GM19238 (cell line): ENCODE data around the gene SUGP1.
A peak's percentile ranks its signal among the peaks of the same experiment; 100 is the strongest.

Source experiments
- DNase-seq: peaks from one replicate; pipeline ENCODE4 v3.0.0; 2011; ENCODE audit warnings: low spot score; ENCODE audit not compliant: insufficient read length

SUGP1 gene

DNA sequence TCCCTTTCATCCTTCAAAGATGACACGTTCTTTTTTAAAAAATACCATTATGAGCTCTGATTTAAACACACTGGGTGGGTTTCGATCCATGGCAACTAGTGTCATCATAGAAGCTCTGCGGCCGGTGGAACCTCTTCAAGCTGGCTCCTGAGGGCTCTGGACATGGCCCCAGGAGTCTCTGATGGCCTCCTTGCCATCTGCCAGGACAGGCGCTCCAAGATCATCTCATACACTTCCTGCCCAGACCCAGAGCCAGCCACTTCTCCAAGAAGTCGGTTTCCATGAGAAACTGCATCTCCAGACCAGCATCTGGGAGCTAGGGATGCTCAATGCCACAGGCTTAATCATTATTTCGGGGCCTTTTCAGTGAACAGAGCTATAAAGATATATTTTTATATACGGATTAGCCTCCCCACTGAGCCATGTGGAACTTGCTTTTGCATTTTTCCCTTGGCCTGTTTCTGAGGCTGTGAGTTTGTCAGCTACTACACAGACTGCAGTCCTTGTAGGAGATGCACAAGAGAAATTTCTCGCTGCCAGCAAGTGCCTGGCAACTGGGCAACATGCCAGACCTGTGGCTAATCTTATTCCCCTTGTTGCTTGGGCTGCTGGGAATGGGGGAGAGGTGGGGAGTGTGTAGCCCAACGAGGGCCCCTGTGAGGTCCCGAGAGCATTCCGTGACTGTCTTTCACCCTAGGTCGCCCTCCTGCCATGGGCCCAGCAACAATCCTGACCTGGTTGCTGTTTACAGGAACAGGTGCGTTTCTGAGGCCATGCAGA lies 15.9 kb downstream of the SUGP1 start:
- DNase-seq: no peak

GRCh38 chr19:19303411-19303810 lies 16.9 kb downstream of the SUGP1 start:
- no peak for DNase-seq

GRCh38 chr19:19300613-19301012 lies 19.7 kb downstream of the SUGP1 start:
- DNase-seq: no peak

- no peak for DNase-seq
These were observed 22.6 kb downstream of the SUGP1 start for GRCh38 chr19:19297759-19298158.

DNA sequence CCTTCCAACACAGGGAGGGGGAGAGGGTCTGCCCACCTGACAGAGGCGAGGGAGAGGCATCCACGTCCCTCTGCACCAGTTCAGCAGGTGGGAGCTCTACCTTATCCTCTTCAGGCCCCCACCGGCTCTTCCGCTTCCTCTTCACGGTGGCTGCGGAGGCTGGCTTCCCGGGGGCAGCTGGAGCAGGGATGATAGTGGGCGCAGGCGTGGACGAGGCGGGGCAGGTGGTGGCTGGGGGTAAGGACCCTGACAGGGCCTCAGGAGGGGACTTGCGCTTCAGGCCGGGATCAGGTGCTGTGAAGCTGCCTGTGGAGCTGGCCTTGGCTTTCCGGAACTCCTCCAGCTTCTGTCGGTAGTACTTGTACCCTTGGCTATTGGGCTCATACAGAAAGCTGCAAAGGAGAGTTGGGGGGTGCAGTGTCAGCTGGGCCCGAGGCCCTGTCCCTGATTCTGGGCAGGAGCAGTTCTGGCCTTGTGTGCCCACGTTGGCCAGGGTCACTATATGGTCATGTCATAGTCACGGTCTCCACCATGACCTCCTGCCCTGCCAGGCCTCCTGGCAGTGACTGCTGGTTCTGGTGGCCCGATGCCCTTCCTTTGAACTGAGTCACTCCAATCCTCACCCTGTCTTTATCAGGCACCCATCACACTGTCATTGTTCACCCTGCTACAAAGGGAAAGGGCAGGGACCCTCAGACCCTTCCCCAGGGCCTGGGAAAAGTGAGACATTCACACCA lies 23.2 kb downstream of the SUGP1 start:
- DNase-seq: no peak

DNA sequence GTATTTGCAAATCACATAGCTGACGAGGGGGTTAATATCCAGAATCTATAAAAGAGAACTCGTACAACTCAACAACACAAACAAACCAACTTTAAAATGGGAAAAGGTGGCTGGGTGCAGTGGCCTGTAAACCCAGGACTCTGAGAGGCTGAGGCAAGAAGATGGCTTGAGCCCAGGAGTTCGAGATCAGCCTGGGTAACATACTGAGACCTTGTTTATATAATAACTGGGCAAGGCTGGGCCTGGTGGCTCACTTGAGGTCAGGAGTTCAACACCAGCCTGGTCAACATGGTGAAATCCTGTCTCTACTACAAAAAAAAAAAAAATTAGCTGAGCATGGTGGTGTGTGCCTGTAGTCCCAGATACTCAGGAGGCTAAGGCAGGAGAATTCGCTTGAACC lies 25.4 kb downstream of the SUGP1 start:
- DNase-seq: no peak

DNA sequence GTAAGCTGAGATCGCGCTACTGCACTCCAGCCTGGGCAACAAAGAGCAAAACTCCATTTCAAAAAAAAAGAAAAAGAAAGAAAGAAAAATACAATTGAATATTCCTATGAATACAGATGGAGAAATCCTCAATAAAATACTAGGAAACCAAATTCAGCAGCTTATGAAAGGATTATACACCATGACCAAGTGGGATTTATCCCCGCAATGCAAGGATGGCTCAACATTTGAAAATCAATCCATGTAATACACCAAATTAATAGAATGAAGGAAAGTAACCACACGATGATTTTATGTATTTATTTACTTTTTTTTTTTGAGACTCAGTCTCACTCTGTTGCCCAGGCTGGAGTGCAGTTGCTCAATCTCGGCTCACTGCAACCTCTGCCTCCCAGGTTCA lies 27.7 kb downstream of the SUGP1 start:
- no peak for DNase-seq

GRCh38 chr19:19285686-19286085 lies 34.6 kb downstream of the SUGP1 start:
- DNase-seq: no peak

GRCh38 chr19:19280561-19280960 lies 39.7 kb downstream of the SUGP1 start:
- no peak for DNase-seq

- no peak for DNase-seq
These were observed 40.5 kb downstream of the SUGP1 start for GRCh38 chr19:19279853-19280252.

DNA sequence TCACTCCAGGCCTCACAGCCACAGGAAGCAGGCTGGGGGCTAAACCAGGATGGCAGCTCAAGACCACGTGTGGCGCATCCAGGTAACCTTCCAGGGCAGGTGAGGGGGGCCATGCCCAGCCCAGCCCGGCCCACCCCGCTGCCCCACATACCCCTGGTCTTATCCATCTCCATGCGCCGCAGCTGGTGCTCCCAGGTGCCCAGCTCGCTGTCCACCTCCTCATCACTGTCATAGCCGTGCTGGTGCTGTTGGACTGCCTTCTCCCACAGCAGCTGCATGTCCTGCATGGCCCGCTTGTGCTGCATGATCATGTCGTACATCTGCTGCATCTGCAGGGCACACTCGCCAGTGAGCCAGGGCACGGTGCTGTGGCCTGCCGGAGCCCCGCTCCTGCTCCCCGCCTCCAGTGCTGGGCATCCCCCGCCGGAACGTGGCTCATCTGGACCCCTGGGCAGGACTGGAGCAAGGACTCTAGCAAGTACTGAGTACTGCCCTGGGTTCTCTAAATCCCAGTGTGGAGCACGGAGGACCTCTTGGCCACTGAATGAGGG lies 41.2 kb downstream of the SUGP1 start:
- no peak for DNase-seq

GRCh38 chr19:19278315-19278714 lies 42.0 kb downstream of the SUGP1 start:
- DNase-seq: no peak

GRCh38 chr19:19276851-19277250 lies 43.5 kb downstream of the SUGP1 start:
- no peak for DNase-seq

DNA sequence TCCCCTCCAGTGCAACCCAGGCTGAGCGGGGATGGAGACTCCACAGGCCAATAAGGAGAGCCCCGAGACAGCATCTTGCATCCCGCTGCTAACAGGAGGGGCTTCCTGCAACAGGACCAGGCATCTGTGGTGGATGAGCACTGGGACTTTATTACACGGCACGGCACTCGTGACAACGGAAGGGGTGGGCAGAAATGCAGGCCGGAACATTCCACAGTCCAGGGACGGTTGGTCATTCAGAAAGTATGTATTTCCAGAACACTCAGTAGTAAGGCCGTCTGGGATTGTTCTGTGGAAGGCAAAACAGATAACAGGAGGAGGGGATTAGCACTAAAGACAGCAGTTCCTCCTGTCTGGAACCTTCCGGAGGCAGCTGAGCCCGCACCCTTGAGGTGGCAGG lies 43.9 kb downstream of the SUGP1 start:
- DNase-seq: no peak

- peak; percentile 2 for DNase-seq
These were observed 45.4 kb downstream of the SUGP1 start for GRCh38 chr19:19274716-19275565.

DNA sequence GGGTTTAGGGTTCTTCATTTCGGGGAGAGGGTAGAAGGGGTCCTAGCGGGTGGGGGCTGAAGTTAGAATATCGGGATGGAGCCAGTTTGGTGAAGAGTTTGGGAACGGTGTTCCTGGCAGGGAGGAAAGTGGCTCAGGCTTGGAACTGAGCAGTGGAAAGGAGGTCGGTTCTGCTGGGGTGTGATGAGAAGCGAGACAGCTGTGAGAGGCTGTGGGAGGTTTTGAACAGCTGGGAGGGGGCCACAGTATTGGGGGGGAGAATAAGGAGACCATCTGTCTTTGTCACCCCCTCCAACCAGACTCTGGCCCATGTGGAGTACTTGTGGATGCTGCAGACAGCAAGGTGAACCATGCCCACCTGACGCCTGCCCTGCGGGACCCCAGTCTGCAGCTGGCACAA lies 46.2 kb downstream of the SUGP1 start:
- no peak for DNase-seq

DNA sequence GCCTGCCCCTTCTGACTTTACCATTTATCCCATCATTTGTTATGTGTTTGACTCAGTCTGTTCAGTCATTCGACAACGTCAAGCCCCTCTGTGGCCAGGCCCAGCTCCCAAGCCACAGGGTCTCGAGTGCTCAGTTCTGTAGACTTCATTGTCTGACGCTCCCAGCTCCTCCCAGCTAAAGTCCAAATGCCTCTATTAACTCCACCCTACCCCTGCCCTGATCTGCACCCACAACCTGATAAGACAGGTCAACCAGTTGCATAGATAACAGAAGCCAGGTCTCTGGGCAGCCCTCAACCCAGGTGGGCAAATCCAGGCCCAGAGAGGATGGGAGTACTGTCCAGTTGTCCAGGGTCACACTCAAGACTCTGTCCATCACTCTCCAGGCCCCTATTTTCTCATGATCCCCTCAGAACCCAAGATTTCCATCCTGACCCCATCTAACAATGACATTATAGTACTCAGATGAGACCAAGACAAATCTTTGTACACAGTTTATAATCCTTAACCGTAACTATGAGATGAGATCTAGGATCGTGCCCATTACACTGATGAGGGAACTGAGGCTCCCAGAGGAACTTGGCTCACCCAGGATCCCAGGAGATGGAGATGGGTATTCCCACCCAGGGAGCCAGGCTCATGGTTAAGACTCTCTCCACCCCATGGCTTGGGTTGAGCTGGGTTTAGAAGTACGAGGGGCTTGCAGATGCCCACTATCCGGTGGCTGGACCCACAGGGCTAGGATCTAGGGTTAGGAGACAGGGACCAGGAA lies 48.3 kb downstream of the SUGP1 start:
- no peak for DNase-seq

DNA sequence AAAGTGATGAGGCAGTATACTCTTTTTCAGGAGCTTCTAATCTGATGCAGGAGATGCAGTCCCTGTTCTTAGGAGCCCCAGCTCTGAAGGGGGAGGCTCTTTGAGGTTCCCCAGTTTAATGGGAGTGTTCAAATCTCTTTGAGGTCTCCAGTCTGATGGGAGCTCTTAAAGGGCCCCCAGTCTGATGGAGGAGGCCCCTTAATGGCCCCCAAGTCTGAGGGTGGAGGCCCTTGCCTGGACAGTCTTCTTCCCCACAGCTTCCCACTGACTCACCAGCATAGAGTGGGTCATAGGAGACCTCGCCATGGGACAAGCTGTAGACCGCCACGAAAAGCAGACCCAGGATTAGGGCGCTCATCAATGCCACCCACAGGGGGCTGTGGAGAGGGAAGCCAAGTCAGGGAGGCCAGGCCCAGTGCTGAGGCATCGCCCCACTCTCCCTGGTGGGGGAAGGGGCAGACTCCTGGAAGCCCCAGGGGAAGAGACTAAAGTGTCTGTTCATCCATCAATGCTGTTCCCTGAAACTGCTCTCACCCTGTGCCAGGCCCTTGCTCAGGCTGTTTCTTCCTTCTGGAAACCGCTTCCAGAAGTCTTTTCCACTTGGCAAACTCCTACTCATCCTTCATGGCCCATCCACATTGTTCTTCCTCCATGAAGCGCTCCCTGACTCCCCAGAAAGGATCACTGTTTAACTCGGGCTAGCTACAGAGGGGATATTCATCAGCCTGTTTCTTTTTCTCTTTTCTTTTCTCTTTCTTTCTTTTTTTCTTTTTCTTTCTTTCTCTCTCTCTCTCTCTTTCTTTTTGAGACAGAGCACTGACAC lies 49.3 kb downstream of the SUGP1 start:
- no peak for DNase-seq

DNA sequence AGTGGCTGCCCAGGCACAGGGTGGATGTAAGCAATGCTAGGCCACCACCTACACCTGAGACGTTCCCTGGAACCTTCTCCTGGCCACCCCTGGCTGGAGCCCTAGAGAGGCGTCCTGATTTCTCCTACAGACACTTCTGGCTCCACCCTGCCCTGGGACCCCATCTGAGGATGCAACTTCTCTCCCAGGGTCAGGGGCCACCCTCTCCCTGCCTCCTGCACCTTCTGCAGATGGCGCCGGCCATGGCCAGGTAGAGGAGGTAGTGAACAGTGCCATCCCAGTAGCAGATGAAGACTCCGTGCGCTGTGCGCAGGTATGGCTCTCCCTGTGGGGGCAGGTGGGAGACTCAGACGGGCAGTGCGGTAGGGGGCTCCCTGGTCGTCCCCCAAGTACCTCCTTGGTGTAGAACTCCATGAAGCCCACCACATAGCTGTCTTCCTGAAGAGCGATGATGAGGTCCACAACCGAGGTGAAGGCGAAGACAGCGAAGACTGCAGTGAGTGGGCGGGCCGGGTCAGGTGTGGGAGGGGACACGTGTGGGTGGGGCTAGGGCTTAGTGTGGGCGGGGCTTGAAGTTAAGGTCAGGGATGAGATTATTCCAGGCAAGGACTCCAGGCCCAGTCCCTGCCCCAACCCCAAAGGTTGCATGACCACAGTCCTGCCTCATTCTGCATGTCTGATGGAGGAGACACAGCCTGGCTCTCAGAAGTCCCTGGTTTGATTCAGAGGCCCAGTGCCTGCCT lies 50.2 kb downstream of the SUGP1 start:
- DNase-seq: no peak
